ENCODE data around the gene KRT5.

Gene KRT5

GRCh38 chr12:52535574-52535973, 15.4 kb upstream of the KRT5 start:
- no peak for DNase-seq

- no peak for DNase-seq
Observed at GRCh38 chr12:52534482-52534881, 14.3 kb upstream of the KRT5 start.

GRCh38 chr12:52533686-52534470, 13.7 kb upstream of the KRT5 start:
- DNase-seq, result no peak

- DNase-seq, result no peak
Observed at GRCh38 chr12:52532636-52533035, 12.4 kb upstream of the KRT5 start.

- peak; percentile 30 for DNase-seq
Observed at GRCh38 chr12:52531566-52532300, 11.5 kb upstream of the KRT5 start.

- DNase-seq, result peak; percentile 22
Observed at GRCh38 chr12:52530905-52531304, 10.7 kb upstream of the KRT5 start.

GRCh38 chr12:52530366-52530765, 10.2 kb upstream of the KRT5 start:
- peak; percentile 50 for DNase-seq

GRCh38 chr12:52529846-52530245, 9.7 kb upstream of the KRT5 start:
- DNase-seq, result no peak

GRCh38 chr12:52529417-52529816, 9.2 kb upstream of the KRT5 start:
- no peak for DNase-seq

GRCh38 chr12:52528641-52529143, 8.5 kb upstream of the KRT5 start:
- peak; percentile 42 for DNase-seq

- peak; percentile 19 for DNase-seq
Observed at GRCh38 chr12:52527121-52527800, 7.1 kb upstream of the KRT5 start.

GRCh38 chr12:52526511-52526951, 6.3 kb upstream of the KRT5 start:
- DNase-seq, result peak; percentile 57

GRCh38 chr12:52525661-52526499, 5.7 kb upstream of the KRT5 start:
- peak; percentile 53 for DNase-seq

- peak; percentile 49 for DNase-seq
Observed at GRCh38 chr12:52524898-52525591, 4.9 kb upstream of the KRT5 start.

GRCh38 chr12:52524241-52524897, 4.2 kb upstream of the KRT5 start:
- DNase-seq, result peak; percentile 25

GRCh38 chr12:52523824-52524223, 3.6 kb upstream of the KRT5 start:
- peak; percentile 34 for DNase-seq

GRCh38 chr12:52522346-52523011, 2.3 kb upstream of the KRT5 start:
- DNase-seq, result peak; percentile 24

GRCh38 chr12:52521568-52522266, 1.5 kb upstream of the KRT5 start:
- no peak for DNase-seq

GRCh38 chr12:52521175-52521567, 977 bp upstream of the KRT5 start:
- DNase-seq, result no peak

- no peak for DNase-seq
Observed at GRCh38 chr12:52519387-52519703, 849 bp downstream of the KRT5 start.
